ENCODE measurements around the gene KIF3C. TPM values are rescaled to one million over a fixed set of nuclear protein-coding genes. Genes with fewer than 3 reads are reported as not detected.
"Not testable (repeated sequence)": the region's sequence is repeated elsewhere in the genome, so short reads cannot be mapped to it uniquely, and the experiment has no call there.

KIF3C gene
- total RNA-seq, 1 experiment from 2014 or later, result 24.7 TPM

DNA sequence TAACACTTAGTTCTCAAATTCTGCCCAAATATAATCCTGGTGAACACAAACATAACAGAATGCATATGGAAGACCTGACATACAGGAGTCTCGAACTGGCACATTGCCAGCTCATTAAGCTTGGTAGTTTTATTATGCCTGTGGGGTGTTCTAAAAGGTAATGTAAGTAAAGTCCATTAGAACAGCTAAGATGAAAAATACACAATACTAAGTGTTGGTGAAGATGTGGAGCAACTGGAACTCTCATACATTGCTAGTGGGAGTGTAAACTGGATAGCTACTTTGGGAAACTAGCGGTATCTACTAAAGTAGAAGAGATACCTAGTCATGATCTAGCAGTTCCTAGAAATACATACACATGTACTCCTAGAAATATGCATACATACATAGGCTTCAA is 27.3 kb upstream of the KIF3C start:
- H3K36me3 ChIP-seq (replicated peaks; ENCODE audit: control insufficient read depth, insufficient read depth, low read length), result no peaks in the 10 kb centered on the region
- DNase-seq, result no peak

DNA sequence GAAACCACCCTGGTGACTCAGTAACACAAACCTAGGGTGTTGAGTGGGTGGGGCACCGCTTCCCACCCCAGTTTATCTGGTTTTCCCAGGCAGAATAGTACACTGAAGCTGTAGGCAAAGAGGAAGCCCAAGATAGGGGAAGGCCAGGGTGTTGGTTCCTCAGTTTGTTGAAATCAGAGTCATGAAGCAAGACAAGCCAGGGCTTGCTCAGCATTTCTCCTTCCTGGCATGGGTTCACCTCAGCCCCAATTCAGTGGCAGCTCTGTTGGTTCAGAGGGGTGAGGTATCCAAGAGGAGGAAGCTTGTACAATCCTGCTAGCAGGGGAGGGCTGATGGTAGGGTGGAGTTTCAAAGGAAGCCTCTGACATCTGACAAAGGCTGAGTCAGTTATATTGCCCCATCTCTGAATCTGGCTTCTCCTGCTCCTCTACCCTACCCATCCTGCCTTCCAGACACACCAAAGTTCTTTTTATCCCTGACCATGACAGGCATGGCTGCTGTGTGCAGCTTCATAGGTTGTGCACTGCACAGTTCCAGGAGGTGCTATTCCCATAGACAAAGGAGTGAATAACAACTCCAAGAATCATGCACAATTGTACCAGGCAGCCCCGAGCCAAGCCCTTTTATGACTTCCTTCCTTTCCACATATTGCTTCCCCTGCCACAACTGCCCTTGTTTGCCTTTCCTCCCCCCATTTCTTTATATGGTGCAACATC is 26.7 kb upstream of the KIF3C start:
- no peak for DNase-seq
- H3K27me3 ChIP-seq (ENCODE audit: control insufficient read depth, insufficient read depth, low read length), result no peaks in the 10 kb centered on the region

More for the DNA sequence above, 27.3 kb upstream of the KIF3C start:
- H3K27me3 ChIP-seq (ENCODE audit: control insufficient read depth, insufficient read depth, low read length), result no peaks in the 10 kb centered on the region
- H3K4me3 ChIP-seq (ENCODE audit: insufficient read depth, low read depth, low read length), result no peak overlapping the region

DNA sequence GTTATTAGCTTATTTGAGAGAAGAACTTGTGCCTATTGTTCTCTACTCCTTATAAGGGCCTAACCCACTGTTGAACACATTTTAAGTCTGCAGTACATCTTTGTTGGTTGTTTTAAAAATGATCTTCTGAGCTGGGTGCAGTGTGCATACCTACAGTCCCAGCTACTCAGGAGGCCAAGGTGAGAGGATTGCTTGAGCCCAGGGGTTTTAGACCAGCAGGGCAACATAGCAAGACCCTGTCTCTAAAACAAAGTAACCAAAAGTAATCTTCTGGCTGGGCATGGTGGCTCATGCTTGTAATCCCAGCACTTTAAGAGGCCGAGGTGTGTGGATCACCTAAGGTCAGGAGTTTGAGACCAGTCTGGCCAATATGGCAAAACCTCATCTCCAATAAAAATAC is 25.8 kb upstream of the KIF3C start:
- DNase-seq, result no peak
- Histone ChIP-seq H3K36me3 (replicated peaks; ENCODE audit: control insufficient read depth, insufficient read depth, low read length) (no peaks in the 10 kb centered on the region), H3K4me3 (ENCODE audit: insufficient read depth, low read depth, low read length) (no peak overlapping the region), H3K27me3 (ENCODE audit: control insufficient read depth, insufficient read depth, low read length) (no peaks in the 10 kb centered on the region)

More for the DNA sequence above, 26.7 kb upstream of the KIF3C start:
- H3K36me3 ChIP-seq (replicated peaks; ENCODE audit: control insufficient read depth, insufficient read depth, low read length), result no peaks in the 10 kb centered on the region
- H3K4me3 ChIP-seq (ENCODE audit: insufficient read depth, low read depth, low read length), result no peak overlapping the region

DNA sequence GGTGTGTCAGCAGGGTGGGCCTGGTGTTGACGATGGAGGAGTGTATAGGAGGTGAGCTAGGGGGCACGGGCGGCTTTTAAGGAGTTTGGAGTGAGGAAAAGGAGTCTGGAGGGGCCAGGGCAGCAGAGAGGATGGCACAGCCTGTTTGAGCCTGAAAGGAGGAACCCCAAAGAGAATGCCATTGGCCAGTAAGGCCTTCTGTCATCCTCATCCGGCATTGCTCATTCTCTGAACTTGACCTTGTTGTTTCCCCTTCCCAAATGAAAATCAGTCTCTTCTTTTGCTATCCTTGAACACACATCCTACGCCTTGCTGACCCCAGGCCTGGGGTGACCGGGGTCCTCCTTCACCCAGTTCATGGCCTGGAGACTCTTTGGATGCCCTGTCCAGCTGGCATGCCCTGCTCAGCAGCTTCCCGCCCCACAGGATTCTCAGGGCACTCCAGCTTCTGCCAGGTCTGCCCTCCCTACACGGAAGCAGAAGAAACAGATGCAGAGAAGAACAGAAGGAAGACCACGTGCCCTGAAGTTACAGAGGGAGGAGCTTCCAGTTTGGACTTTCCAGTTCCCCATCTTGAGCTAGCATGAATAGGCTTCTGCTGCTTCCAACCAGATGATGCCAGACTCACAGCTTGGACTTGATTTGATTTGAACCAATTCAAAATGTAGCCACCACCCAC is 20.5 kb upstream of the KIF3C start:
- Histone ChIP-seq H3K27me3 (ENCODE audit: control insufficient read depth, insufficient read depth, low read length) (no peaks in the 10 kb centered on the region), H3K36me3 (replicated peaks; ENCODE audit: control insufficient read depth, insufficient read depth, low read length) (no peaks in the 10 kb centered on the region), H3K4me3 (ENCODE audit: insufficient read depth, low read depth, low read length) (no peak overlapping the region)
- DNase-seq, result no peak

DNA sequence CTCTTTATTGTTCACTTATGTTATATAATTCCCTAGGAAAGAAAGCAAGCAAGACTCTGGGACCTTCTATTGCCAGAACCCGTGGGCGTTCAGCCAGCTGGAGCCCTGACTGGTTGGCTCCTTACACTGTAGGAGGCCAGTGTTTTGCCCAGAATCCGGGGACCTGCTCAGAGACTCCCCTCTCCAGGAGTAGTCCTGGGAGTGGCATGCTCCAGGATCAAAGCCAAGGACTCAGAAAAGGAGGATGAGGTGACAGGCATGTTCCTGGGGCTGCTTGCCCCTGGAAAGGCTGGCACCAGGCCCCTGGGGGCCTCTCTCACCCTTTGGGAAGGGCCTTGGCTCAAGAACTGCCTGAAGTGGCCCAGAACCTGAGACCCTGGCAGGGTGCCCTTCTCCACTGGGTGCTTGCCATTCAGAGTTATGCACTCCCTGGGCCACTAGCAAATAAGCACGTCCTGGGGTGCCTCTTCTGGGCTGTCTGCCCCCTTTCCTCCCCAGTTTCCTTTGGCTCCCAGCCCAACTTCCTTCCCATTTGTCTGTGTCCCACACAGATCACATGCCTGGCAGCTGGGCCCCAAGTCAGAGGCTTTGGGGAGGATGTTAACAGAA is 19.6 kb upstream of the KIF3C start:
- no peaks in the 10 kb centered on the region for H3K36me3 ChIP-seq (replicated peaks; ENCODE audit: control insufficient read depth, insufficient read depth, low read length)
- no peak for DNase-seq
- H3K4me3 ChIP-seq (ENCODE audit: insufficient read depth, low read depth, low read length), result no peak overlapping the region
- no peaks in the 10 kb centered on the region for H3K27me3 ChIP-seq (ENCODE audit: control insufficient read depth, insufficient read depth, low read length)

DNA sequence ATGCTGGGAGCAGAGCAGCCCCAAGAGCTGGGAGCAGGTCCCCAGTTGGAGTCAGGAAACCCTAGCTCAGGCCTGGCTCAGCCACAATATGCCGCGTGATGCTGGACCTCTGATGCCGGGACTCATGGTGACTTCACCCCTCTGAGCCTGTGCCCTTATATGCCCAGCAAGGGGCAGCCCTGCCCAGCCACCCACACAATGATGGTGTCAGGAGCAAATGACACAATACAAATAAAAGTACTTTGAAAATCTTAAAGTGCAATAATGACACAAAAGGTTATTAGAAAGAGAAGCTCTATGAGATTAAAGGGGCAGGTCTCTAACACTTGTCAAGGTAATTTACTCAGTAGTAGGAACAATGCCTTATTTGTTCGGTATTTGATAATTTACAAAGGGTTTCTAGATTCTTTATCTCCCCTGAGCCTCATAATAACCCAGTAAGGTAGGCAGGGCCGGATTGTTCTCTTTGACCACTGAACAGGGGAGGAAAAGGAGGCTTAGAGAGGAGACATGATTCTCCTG is 18.3 kb upstream of the KIF3C start:
- Histone ChIP-seq H3K27me3 (ENCODE audit: control insufficient read depth, insufficient read depth, low read length) (no peaks in the 10 kb centered on the region), H3K4me3 (ENCODE audit: insufficient read depth, low read depth, low read length) (no peak overlapping the region), H3K36me3 (replicated peaks; ENCODE audit: control insufficient read depth, insufficient read depth, low read length) (no peaks in the 10 kb centered on the region)
- DNase-seq, result no peak

DNA sequence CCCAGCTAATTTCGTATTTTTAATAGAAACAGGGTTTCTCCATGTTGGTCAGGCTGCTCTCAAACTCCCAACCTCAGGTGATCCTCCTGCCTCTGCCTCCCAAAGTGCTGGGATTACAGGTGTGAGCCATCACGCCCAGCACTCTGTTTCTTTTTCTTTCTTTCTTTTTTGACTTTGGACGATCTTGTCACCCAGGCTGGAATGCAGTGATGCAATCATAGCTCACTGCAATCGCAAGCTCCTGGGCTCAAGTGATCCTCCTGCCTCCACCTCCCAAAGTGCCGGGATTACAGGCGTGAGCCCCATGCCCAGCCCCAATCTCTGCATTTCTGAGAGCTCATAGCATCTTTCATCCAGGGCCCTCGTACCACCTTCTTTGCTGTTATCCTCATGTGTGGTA is 17.1 kb upstream of the KIF3C start:
- DNase-seq; H3K4me3 ChIP-seq (ENCODE audit: insufficient read depth, low read depth, low read length); H3K36me3 ChIP-seq (replicated peaks; ENCODE audit: control insufficient read depth, insufficient read depth, low read length); H3K27me3 ChIP-seq (ENCODE audit: control insufficient read depth, insufficient read depth, low read length): not testable (repeated sequence)

DNA sequence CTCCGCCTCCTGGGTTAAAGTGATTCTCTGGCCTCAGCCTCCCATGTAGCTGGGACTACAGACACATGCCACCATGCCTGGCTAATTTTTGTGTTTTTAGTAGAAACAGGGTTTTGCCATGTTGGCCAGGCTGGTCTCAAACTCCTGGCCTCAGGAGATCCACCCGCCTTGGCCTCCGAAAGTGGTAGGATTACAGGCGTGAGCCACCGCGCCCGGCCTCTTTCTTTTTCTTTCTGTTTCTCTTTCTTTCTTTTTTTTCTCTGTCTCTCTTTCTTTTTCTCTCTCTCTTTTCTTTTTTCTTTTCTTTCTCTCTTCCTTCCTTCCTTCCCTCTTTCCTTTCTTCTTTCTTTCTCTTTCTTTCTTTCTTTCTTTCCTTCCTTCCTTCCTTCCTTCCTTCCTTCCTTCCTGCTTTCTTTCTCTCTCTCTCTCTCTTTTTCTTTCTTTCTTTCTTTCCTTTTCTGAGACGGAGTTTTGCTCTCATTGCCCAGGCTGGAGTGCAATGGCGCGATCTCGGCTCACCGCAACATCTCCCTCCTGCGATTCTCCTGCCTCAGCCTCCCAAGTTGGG is 16.6 kb upstream of the KIF3C start:
- H3K4me3 ChIP-seq (ENCODE audit: insufficient read depth, low read depth, low read length); H3K36me3 ChIP-seq (replicated peaks; ENCODE audit: control insufficient read depth, insufficient read depth, low read length); DNase-seq; H3K27me3 ChIP-seq (ENCODE audit: control insufficient read depth, insufficient read depth, low read length): not testable (repeated sequence)

DNA sequence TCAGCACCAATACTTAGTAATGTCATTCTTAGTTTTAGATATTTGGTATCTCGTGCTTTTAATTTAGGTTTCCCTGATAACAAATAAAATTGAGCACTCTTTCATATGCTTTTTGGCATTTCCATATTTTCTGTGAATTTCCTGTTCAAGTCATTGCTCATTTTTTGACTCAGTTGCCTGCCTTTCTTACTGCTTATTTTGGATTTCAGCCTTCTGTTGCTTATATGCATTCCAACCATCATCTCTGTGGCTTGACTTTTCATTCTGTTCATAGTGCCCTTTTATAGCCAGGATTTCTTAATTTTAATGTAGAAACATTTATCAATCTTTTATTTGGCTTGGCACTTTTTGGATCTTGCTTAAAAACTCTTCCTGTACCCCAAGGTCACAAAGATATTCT is 14.5 kb upstream of the KIF3C start:
- no peak overlapping the region for H3K4me3 ChIP-seq (ENCODE audit: insufficient read depth, low read depth, low read length)
- no peak for DNase-seq
- H3K36me3 ChIP-seq (replicated peaks; ENCODE audit: control insufficient read depth, insufficient read depth, low read length), result no peaks in the 10 kb centered on the region
- no peaks in the 10 kb centered on the region for H3K27me3 ChIP-seq (ENCODE audit: control insufficient read depth, insufficient read depth, low read length)

DNA sequence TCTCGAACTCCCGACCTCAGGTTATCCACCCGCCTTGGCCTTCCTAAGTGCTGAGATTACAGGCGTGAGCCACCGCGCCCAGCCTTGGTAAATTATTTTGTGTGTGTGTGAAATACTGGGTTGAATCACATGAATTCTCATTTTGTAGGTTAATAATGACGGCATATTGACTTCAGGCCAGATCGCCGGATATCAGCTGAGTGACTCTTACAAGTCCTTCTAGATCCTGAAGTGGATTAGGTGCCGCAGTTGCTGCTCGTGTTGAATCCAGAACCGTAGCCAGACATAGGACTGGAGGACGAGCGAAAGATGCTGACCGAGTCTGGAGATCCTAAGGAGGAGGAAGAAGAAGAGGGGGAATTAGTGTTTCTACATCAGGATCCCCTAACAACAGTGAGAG is 12.2 kb upstream of the KIF3C start:
- Histone ChIP-seq H3K36me3 (replicated peaks; ENCODE audit: control insufficient read depth, insufficient read depth, low read length) (no peaks in the 10 kb centered on the region), H3K27me3 (ENCODE audit: control insufficient read depth, insufficient read depth, low read length) (no peaks in the 10 kb centered on the region), H3K4me3 (ENCODE audit: insufficient read depth, low read depth, low read length) (no peak overlapping the region)
- no peak for DNase-seq

DNA sequence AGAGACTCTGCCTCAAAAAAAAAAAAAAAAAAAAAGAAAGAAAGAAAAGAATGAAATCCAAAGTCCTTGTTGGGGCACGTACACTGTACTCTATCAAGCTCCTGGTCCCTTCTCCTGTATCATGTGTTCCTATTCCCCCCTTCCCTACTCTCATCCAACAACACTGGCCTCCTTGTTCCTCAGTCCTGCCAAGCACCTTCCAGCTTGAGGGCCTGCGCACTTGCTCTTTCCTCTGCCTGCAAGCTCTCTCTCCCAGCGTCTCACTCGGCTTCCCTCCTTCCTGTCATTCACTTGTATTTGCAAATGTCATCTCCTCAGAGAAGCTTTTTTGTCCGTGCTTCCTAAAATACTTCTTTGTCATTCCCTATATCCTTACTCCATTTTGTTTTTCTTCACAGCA is 10.8 kb upstream of the KIF3C start:
- Histone ChIP-seq H3K36me3 (replicated peaks; ENCODE audit: control insufficient read depth, insufficient read depth, low read length) (no peaks in the 10 kb centered on the region), H3K27me3 (ENCODE audit: control insufficient read depth, insufficient read depth, low read length) (no peaks in the 10 kb centered on the region), H3K4me3 (ENCODE audit: insufficient read depth, low read depth, low read length) (no peak overlapping the region)
- no peak for DNase-seq

DNA sequence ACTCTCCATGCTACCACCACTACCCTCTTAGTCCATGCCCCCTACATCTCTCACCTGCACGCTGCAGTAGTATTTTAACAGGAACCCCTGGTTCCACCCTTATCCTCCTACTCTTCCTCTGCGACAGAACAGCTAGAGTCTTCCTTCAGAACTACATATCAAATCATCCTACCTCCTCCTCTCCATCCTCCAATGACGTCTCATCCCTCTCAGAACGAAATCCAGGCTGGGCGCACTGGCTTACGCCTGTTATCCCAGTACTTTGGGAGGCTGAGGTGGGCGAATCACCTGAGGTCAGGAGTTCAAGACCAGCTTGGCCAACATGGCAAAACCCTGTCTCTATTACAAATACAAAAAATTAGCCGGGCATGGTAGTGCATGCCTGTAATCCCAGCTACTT is 10.3 kb upstream of the KIF3C start:
- no peak for DNase-seq
- Histone ChIP-seq H3K4me3 (ENCODE audit: insufficient read depth, low read depth, low read length) (no peak overlapping the region), H3K36me3 (replicated peaks; ENCODE audit: control insufficient read depth, insufficient read depth, low read length) (no peaks in the 10 kb centered on the region), H3K27me3 (ENCODE audit: control insufficient read depth, insufficient read depth, low read length) (no peaks in the 10 kb centered on the region)

DNA sequence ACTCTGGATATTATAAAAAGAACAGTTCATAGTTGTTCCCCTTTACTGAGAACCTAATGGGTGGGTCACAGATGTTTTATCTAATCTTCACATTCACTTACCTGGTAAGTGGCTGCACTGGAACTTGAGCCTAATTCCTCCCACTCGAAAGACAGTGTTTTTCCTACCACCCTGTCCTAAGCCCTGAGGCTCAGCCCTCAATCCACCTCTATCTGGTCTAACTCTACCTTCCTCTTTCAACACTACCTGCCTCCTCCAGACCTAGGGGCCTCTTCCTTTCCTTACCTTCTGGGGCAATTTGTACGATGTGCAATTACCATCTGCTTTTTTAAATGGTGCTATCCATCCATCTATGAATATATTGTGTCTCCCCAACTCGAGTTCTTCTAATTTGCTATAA is 9.7 kb upstream of the KIF3C start:
- no peak overlapping the region for H3K4me3 ChIP-seq (ENCODE audit: insufficient read depth, low read depth, low read length)
- H3K27me3 ChIP-seq (ENCODE audit: control insufficient read depth, insufficient read depth, low read length), result no peaks in the 10 kb centered on the region
- no peak for DNase-seq
- H3K36me3 ChIP-seq (replicated peaks; ENCODE audit: control insufficient read depth, insufficient read depth, low read length), result no peaks in the 10 kb centered on the region

DNA sequence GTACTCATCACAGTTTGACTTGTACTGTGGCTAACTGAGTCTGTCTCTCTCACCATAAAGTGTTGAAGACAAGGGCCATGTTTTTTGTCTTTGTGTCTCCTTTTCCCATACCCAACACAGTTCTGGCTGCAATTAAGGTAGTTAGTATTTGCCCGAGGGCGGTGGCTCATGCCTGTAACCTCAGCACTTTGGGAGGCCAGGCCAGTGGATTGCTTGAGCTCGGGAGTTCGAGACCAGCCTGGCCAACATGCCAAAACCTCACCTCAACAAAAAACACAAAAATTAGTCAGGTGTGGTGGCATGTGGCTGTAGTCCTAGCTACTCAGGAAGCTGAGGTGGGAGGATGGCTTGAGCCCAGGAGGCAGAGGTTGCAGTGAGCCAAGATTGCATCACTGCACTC is 6.9 kb upstream of the KIF3C start:
- Histone ChIP-seq H3K36me3 (replicated peaks; ENCODE audit: control insufficient read depth, insufficient read depth, low read length) (no peaks in the 10 kb centered on the region), H3K4me3 (ENCODE audit: insufficient read depth, low read depth, low read length) (no peak overlapping the region), H3K27me3 (ENCODE audit: control insufficient read depth, insufficient read depth, low read length) (no peaks in the 10 kb centered on the region)
- DNase-seq, result no peak

DNA sequence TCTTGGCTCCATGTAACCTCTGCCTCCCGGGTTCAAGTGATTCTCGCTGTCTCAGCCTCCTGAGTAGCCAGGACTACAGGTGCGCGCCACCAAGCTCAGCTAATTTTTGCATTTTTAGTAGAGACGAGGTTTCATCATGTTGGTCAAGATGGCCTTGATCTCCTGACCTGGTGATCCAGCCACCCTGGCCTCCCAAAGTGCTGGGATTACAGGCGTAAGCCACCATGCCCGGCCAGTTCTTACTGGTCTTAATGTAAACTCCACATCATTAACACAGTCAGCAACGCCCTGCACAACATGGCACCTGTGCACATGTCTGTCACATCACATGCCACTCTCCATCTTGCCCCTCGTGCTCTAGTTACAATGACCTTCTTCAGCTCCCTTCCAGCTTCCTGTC is 5.8 kb upstream of the KIF3C start:
- Histone ChIP-seq H3K27me3 (ENCODE audit: control insufficient read depth, insufficient read depth, low read length) (no peaks in the 10 kb centered on the region), H3K4me3 (ENCODE audit: insufficient read depth, low read depth, low read length) (no peak overlapping the region), H3K36me3 (replicated peaks; ENCODE audit: control insufficient read depth, insufficient read depth, low read length) (no peaks in the 10 kb centered on the region)
- DNase-seq, result no peak

All from H7 (cell line).